NCI-H2081 treated with DMSO at 0.1 percent for 48 hours (cell line): ENCODE data around the gene ITGB1BP1.

ENCODE experiments used
- DNase-seq: peaks from one replicate; lab custom pipeline; 2025; lab: John Stamatoyannopoulos, UW

Gene ITGB1BP1

GRCh38 chr2:9424447-9425164 lies 1.3 kb upstream of the ITGB1BP1 start:
- no peak for DNase-seq

GRCh38 chr2:9423922-9424272 lies 569 bp upstream of the ITGB1BP1 start:
- DNase-seq, result no peak

- no peak for DNase-seq
These were observed 818 bp downstream of the ITGB1BP1 start for GRCh38 chr2:9422321-9423099.

- no peak for DNase-seq
These were observed 2.8 kb downstream of the ITGB1BP1 start for GRCh38 chr2:9420495-9420894.

GRCh38 chr2:9419541-9419940 lies 3.8 kb downstream of the ITGB1BP1 start:
- no peak for DNase-seq

- DNase-seq, result no peak
These were observed 4.6 kb downstream of the ITGB1BP1 start for GRCh38 chr2:9418746-9419145.

- no peak for DNase-seq
These were observed 5.6 kb downstream of the ITGB1BP1 start for GRCh38 chr2:9417725-9418124.

- no peak for DNase-seq
These were observed 6.4 kb downstream of the ITGB1BP1 start for GRCh38 chr2:9416962-9417316.

- DNase-seq, result no peak
These were observed 6.9 kb downstream of the ITGB1BP1 start for GRCh38 chr2:9416267-9416961.

- no peak for DNase-seq
These were observed 7.7 kb downstream of the ITGB1BP1 start for GRCh38 chr2:9415516-9416169.

- DNase-seq, result no peak
These were observed 10.5 kb downstream of the ITGB1BP1 start for GRCh38 chr2:9412781-9413180.

GRCh38 chr2:9410108-9410507 lies 13.2 kb downstream of the ITGB1BP1 start:
- no peak for DNase-seq

- no peak for DNase-seq
These were observed 14.6 kb downstream of the ITGB1BP1 start for GRCh38 chr2:9408641-9409151.

GRCh38 chr2:9407363-9407811 lies 15.9 kb downstream of the ITGB1BP1 start:
- no peak for DNase-seq

GRCh38 chr2:9406529-9407362 lies 16.6 kb downstream of the ITGB1BP1 start:
- no peak for DNase-seq

GRCh38 chr2:9405636-9406035 lies 17.7 kb downstream of the ITGB1BP1 start:
- DNase-seq, result no peak

GRCh38 chr2:9404451-9404850 lies 18.9 kb downstream of the ITGB1BP1 start:
- DNase-seq, result no peak

GRCh38 chr2:9403924-9404323 lies 19.4 kb downstream of the ITGB1BP1 start:
- DNase-seq, result no peak

GRCh38 chr2:9401646-9402371 lies 21.5 kb downstream of the ITGB1BP1 start:
- no peak for DNase-seq

- DNase-seq, result no peak
These were observed 22.2 kb downstream of the ITGB1BP1 start for GRCh38 chr2:9401059-9401547.
